ENCODE measurements around the gene ZNF212.

DNA sequence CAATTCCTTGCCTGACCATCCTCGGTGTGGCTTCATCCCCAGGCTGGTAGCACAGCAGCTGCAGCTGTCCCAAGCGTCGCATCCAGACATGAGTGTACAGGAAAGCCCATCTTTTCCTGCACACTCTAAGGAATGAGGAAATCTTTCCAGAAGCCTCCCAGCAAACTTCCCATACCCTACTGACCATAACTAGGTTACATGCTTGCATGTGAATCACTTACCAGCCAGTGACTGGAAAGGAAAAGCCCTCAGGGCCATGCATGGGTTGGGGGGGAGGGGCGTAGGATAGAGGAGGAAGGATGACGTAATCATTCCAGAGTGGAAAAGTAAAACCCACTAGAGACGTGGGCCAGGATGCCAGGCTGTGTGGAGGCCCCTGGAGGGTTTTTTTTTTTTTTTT, 18.9 kb upstream of the ZNF212 start:
- TF ChIP-seq, protein P1, sequence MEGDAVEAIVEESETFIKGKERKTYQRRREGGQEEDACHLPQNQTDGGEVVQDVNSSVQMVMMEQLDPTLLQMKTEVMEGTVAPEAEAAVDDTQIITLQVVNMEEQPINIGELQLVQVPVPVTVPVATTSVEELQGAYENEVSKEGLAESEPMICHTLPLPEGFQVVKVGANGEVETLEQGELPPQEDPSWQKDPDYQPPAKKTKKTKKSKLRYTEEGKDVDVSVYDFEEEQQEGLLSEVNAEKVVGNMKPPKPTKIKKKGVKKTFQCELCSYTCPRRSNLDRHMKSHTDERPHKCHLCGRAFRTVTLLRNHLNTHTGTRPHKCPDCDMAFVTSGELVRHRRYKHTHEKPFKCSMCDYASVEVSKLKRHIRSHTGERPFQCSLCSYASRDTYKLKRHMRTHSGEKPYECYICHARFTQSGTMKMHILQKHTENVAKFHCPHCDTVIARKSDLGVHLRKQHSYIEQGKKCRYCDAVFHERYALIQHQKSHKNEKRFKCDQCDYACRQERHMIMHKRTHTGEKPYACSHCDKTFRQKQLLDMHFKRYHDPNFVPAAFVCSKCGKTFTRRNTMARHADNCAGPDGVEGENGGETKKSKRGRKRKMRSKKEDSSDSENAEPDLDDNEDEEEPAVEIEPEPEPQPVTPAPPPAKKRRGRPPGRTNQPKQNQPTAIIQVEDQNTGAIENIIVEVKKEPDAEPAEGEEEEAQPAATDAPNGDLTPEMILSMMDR (tag by site-specific recombination; IDR thresholded peaks at IDR 0.05) = no peak
- no peak for TF ChIP-seq GLIS1 (tag by site-specific recombination; IDR thresholded peaks at IDR 0.05)
- TF ChIP-seq SCRT1 (tag by site-specific recombination; IDR thresholded peaks at IDR 0.05; ENCODE audit: borderline replicate concordance) = no peak
- no peak for TF ChIP-seq HOXA7 (CRISPR knock-in tag; IDR thresholded peaks at IDR 0.05; ENCODE audit: borderline replicate concordance)
- TF ChIP-seq MZF1 (tag by site-specific recombination; IDR thresholded peaks at IDR 0.05; ENCODE audit: borderline replicate concordance) = no peak

Measured in HEK293 (cell line).